Stimulated activated CD8-positive, alpha-beta memory T cell treated with anti-CD3 and anti-CD28 coated beads, Interleukin-7, amount 100 ng/mL, for 4 hours (primary cell): ENCODE measurements around the gene MYLK4.
"Not testable (repeated sequence)": the region's sequence is repeated elsewhere in the genome, so short reads cannot be mapped to it uniquely, and the experiment has no call there.

Experiments used
- DNase-seq, 2 donors: peaks; one replicate each; pipeline ENCODE4 v3.0.0-alpha.2; 2020; ENCODE audit warnings: low read depth in 2 of 2

The MYLK4 gene

DNA sequence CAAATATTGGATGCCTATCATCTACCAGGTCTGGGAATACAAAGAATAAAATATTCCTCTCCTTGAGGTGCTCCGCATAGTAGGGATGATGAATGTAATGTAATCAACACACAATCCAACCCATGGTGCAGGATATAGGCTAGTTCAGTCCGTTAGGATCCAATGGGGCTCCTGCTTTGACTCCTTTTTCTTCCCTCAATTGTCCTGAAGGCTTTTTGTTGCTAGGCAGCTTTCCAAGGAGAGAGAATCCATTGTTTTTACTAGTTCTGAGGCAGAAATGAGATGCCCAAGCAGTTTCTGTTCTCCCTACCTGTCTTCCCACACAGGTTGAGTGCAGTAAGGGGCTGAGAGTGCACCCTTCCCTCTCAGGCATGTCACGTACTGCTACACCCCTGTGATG lies 26.5 kb upstream of the MYLK4 start:
- DNase-seq: no peak

DNA sequence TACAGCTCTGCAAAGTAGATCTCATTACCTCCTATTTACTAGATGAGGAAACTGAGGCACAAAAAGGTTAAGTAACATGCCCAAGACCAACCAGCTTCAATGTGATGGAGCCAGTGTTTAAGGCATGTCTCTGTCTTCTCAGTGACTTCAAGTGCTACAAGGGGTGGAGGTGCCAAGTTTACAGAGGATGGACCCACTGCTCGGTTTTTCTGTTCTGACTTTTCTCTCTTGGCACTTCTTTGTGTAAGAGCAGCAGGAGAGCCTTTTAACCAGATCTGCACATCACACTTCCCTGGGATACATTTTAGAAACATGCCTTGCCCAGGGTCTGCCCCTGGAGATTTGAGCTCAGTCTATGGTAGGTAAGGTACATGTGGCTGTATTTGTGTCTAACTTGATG lies 24.3 kb upstream of the MYLK4 start:
- DNase-seq: no peak

DNA sequence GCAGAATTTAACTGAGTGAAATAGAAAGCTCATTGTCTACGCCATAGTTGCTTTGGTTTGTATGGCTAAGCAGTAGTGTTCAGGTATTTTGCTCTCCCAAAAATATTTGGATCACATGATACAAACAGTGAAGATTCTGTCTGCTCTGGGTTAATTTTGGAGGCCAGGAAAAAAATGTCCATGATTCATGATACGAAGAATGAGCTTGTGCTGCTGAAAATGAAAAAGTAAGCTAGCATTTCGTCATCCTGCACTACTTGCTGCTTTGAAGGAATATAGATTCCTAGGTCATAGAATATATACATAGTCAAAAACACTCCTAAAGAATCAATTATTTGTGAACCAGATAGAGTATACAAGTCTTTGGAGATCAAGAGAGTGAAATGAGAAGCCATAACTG lies 22.7 kb upstream of the MYLK4 start:
- DNase-seq: no peak

DNA sequence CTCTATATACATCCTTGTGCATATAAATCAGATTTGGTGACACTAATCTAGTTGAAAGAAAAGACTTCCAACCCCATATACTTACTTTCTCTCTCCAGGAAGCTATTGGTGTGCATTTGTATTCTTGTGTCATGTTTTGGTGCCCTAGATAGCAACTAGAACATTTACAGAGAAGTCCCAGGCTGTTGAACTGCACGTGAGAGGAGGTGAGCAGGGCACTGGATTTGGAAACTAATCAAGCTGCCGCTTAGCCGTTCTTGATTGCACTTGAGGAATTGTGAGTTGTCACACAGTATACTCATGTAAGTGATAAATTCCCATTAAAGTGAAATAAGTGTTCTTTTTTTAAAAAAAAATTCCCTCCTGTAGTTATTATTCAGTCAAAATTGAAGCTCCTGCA lies 22.1 kb upstream of the MYLK4 start:
- DNase-seq: no peak

DNA sequence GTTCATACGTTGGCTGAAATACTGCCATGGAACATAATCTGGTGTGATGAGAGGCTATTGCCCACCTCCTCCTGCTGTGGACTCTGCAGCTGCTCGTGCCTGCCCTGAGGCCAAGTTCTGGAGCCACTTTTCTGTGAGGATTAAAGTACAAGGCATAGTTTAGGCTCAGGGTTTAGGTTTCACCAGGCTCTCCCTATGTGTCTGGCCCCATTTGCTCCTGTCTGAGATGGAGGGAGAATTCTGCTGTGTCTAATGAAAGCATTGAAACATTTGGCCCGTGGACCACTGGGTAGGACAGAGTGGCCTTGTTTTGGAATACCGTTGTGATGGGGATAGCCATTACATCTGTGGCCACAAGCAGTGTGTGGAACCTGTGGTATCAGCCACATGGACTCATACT lies 20.4 kb upstream of the MYLK4 start:
- no peak for DNase-seq

DNA sequence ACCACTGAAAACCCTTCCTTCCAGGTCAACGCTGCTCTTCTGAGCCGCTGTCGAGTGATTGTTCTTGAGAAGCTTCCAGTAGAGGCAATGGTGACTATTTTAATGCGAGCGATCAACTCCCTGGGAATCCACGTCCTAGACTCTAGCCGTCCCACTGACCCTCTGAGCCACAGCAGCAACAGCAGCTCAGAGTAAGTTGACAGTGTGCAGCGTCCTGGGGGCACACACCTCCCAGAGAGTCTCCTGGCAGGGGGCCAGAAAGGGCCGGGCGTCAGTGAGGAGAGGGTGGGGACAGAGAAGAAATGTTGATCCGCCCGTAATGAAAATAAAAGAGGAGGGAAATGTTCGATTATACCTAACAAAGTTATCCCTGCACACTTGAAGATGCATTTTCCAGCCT lies 19.4 kb upstream of the MYLK4 start:
- no peak for DNase-seq

DNA sequence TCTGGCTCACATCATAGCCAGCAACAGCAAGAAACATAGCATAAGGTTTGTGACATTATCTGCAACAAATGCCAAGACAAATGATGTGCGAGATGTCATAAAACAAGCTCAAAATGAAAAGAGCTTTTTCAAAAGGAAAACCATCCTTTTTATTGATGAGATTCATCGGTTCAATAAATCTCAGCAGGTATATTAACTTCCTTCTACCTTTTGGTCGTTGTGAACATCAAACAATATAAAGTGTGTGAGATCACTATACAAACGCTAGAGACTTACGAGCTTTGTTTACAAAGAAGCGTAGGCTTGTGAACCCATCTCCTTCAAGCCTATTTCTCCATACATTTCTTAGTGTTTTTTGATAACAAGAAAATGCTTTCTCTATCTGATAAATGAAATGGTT lies 18.0 kb upstream of the MYLK4 start:
- no peak for DNase-seq

DNA sequence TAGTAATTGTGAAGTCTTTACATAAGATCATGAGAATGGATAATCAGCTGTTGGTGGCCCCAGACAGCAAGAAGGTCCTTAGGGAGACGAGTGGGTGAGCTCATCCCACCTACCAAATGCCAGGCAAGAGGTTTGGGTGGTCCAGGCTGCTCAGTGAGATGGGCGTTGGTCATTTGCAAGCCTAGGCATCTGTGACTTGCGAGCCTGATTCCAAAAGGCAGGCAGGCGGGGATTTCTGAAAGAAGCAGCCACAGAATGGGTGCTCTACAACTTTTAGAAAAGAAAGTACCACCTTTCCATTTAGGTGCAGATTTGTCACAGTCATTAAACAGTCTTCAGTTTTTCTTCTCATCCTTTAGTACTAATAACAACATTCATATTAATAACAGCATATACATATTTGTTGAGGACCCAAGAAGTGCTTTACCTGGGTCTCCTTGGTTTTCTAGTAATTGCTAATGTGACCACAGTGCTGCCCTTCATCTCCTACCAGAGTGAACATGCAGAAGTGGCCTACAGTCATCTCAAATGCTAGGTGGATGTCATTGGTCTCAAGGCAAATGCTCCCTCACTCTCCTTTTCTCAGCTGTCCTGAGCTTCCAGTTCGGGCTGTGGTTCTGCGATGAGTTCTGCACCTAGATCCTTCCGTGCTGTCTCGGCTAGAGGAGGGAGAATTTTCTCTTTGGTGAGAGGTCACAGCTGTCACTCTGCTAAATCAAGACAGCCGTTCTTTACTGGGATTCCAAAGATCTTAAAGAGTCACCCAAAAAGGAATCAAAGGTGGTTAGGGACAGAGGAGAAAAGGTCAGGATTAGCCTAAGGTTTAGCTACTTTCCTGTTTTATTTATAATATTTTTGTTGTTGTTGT lies 17.2 kb upstream of the MYLK4 start:
- DNase-seq: no peak

DNA sequence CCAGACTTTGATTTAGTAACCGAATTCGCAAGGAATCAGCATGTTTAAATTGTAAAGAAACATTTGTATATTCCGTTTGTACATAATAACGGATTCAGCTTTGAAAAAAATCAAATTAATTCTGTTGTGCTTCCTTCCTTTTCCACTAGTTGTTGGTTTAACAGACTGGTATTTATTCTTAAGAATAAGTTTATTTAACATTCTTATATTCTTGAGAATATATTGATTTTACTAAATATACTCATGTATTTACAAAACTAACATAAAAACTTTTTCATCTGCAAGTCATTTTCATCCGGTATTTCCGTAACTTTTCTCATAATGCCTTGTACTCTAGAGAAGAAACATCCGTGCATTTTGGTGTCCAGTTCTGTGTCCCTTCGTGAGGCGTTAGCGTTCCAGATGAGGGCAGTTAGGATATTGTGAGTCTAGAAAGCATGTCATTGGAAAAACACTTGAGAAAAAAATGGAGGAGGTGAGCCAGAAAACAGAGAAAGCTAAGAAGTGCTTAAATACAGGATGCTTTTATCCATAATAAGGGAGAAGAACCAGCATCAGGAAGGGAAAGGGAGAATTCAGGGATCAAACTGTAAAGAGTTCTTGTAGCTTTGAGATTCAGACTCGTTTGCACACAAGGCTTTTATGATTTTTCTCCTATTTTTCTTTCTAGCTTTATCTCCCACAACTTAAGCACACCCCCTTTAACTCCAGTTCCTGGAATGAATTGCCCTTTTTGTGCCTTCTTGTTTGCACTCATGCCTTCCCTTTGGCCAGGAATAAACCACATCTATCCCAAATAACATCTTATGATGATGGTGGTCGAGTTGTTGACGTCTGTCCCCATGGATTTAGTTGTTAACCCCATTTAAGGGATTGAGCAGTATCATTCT lies 16.3 kb upstream of the MYLK4 start:
- DNase-seq: no peak

DNA sequence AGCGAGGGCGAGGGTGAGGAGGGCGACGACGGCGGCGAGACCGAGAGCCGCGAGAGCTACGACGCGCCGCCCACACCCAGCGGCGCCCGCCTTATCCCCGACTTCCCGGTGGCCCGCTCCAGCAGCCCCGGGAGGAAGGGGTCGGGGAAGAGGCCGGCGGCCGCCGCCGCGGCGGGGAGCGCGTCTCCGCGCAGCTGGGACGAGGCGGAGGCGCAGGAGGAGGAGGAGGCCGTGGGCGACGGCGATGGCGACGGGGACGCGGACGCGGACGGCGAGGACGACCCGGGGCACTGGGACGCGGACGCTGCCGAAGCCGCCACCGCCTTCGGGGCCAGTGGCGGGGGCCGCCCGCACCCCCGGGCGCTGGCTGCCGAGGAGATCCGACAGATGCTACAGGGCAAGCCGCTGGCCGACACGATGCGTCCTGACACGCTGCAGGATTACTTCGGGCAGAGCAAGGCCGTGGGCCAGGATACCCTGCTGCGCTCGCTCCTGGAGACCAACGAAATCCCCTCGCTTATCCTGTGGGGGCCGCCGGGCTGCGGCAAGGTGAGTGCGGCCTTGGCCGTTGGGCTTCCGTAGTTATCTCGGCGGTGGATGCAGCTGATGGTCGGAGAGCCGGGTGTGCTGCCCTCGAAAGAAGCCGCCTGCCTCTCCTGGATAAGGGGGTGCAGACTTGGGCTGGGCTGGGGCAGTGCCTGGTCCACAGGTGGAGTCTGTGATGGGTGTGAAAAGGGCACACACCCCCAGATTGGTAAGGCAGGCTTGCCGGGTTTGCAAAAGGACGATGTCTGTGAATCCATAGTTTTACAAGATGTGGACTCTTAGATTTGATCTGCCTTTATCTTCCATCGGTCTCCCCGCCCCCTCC lies 15.4 kb upstream of the MYLK4 start:
- peak in 1 of 2 donors; percentile 38 for DNase-seq

DNA sequence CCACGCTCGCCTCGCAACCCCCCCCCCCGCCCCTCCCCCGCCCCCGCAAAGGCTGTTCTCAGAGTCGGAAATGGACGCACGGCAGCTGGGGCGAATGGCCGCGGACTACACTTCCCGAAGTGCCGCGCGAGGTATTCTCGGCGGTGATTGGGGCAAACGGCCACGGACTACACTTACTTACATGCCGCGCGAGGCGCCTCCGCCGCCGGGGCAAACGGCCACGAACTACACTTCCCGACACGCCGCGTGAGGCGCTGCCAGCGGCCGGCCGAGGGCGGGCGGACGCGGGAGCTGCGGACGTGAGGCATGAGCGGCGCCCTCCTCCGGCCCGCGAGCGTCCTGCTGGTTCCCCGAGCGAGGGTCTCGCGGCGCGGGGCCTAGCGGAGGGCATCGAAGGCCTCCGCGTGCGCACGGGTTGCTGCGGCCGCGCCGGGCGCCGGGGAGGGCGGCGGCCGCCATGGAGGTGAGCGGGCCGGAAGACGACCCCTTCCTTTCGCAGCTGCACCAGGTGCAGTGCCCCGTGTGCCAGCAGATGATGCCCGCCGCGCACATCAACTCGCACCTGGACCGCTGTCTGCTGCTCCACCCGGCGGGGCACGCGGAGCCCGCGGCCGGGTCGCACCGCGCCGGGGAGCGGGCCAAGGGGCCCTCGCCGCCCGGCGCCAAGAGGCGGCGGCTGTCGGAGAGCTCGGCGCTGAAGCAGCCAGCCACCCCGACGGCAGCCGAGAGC lies 14.6 kb upstream of the MYLK4 start, which contains the start of gene WRNIP1:
TSS of gene WRNIP1 (plus strand) at position 228 of the 730 bp plus-strand sequence. CDS start at position 458, 230 bp downstream.
- peak; percentile 95 to 97 for DNase-seq

DNA sequence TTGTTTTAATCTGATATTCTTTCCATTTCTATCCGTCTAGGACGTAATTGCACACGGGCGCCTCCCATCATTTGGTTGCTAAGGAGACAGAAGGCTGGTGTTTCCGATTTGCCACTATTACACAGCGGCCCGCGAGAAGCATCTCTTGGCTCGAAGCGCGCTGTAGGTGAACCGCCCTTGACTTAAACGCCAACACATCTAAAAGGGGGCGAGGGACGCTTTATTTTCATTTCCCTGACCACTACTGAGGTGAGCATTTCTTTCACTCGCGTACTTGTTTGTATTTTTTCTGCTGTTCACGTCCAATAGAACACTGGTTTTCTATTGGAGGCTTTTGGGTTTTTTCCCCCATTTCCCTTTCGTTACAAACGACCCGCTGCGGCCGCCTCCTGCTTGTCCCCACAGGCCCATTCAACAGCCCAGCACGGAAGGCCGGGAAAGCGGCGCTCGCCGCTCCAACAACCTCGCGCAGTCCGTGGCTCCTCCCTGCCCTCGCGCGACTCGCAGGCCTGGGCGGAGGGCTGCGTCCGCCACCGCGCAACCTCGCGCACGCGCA lies 14.0 kb upstream of the MYLK4 start:
- DNase-seq: peak; percentile 46 to 50

DNA sequence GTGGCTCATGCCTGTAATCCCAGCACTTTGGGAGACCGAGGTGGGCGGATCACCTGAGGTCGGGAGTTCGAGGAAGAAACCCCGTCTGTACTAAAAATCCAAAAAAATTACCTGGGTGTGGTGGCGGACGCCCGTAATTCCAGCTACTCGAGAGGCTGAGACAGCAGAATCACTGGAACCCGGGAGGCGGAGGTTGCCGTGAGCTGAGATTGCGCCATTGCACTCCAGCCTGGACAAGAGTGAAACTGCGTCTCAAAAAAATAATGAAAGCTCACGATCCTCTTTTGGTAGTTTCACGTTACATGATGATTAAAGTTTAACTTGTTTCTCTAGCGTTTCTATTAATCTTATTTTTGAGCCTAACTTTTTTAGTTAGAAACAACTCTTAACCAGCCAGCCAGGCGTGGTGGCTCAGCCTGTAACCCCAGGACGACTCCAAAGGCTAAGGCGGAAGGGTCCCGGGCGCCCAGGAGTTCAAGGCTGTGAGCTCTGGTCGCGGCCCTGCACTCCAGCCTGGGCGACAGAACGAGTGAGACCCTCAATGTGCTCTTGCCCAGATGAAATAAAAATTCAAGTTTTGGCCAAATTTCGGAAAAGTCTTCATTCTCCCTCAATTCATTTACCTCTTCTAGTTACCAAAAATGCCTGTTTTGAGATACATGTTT lies 13.3 kb upstream of the MYLK4 start:
- no peak for DNase-seq

DNA sequence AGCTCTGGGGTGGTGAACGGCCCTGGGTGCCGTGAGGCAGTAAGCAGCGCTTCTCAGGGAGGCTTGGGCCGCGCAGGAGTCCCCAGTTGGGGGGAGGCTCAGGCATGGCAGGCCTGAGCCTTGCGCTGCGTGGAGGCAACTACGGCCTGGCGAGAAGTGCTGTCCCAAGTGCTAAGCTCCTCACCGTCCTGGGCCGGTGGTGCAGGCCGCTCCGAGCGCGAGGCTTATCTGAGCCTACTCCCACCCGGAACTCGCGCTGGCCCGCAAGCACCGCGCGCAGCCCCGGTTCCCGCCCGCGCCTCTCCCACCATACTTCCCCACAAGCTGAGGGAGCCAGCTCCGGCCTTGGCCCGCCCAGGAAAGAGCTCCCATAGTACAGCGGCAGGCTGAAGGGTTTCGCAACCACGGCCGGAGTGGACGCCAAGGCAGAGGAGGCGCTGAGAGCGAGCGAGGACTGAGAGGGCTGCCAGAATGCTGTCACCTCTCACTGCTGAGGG lies 12.7 kb upstream of the MYLK4 start:
- no peak for DNase-seq

DNA sequence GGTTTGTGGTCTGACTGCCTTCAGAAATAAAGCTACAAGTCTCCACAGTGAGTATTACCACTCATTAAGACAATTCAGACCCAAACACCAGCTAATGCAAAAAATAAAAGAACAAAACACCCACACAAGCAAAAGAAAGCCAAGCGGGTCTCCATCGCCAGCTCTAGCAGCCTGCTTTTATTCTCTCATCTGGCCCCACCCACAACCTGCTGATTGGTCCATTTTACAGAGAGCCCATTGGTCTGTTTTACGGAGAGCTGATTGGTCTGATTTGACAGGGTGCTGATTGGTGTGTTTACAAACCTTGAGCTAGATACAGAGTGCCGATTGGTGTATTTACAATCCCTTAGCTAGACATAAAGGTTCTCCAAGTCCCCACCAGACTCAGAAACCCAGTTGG lies 12.1 kb upstream of the MYLK4 start:
- not testable (repeated sequence) for DNase-seq

DNA sequence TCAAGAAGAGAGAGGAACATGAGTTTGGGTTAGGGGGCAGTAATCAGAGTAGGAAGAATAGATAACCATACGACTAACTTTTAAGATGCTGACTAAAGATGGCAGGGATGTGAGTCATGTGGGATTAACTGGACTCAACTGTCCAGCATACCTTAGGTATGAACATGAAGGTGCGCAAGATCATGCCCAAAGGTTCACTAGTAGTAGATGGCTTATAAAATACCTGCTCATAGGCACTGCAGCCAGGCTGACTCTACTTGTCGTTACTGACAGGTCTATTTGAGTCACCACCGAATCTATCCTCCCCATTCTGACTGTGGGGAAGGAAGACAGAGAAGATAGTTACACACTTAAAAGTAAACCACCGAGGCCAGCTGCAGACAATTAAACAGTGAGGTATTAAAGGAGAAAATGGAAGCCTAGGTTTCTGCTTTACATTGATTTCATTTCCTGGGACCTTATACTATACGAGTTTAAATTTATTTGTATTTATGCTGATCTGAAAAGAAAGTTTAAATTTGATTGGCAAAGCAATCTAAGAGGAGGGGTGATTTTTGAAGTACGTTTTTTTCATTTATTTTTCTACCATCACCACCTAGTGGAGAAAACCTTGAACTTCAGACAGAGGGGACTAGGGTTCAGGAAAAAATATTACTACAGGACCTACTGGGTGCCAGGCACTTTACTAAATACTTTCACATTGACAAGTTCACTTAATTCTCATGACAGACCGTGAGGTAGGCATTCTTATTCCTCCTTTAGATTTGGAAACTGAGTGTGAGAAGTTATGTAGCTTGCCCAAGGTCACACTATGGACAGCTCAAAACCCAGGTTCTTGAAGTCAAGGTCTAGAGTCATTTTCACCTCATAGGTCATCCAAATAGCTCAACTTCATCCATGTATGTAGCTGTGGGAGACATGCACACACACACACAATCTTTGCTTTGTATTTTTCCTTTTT lies 10.4 kb upstream of the MYLK4 start:
- no peak for DNase-seq

DNA sequence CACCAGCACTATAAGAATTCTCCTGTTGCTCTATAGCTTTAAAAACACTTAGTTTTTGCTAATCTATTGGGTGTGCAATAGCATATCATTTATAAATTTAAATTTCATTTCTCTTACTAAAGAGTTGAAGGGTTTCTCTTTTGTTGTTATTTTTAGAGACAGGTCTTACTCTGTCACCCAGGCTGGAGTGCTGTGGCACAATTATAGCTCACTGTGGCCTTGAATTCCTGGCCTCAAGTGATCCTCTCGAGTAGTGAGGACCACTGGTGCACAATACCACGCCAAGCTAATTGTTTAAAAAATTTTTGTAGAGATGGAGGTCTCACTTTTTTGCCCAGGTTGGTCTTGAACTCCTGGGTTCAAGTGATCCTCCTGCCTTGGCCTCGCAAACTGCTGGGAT lies 8.3 kb upstream of the MYLK4 start:
- no peak for DNase-seq

DNA sequence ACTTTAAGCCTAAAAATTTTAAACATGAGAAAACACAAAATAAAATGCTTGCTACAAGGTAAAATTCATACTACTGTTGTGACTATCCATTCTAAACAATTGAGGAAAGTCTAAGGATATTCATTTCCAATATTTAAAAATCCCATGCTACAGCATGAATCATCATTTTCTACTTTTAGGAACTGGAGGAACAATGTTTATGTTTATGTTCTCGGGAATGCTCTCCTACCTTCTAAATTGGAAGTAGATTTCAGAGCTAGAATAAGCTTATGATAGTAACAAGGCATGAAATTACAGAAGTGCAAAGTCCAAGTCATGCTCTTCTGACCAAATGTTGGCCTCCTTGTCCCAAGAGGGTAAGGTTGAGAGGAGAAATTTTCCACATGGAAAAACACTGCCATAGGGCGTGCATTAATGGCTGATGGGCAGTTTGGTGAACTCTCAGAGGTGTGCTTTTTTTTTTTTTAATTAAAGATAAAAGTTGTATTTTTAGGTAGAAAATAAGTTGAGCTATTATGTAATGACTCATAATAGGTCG lies 6.0 kb upstream of the MYLK4 start:
- no peak for DNase-seq

DNA sequence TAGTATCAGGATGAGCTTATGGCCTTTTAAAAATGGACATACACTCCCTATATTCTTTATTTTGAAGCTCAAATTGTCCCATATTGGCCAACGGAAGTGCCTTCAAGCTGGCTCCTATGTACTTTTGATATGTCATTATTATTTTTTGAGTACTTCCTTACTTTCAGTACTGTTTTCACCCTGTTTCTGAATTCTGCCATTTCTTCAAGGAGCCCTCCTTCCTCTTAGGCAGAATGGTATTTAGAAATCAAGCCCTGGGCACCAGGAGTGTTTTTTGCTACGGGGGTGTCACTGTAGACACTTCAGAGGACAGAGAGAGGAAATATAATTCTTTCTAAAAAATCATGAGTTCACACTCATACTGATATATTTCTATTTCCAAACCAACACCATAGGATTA lies 5.5 kb upstream of the MYLK4 start:
- no peak for DNase-seq
